Caco-2 (cell line): ENCODE data around the gene SAMD4A. TPM values are rescaled to one million over a fixed set of nuclear protein-coding genes. Genes with fewer than 3 reads are reported as not detected.

Experiments
- BruUV-seq: library from RNA; stranded (reverse); fragments of 400-500 nt; replicated peaks from 2 replicates; lab custom pipeline; 2021; lab: Mats Ljungman, UMichigan
- CTCF ChIA-PET: fragments of 300-600 bp; sonication (Branson Sonifier 250); formaldehyde crosslinking; loops from one replicate; lab custom pipeline; 2022; ENCODE audit warnings: antibody characterized with exemption; lab: Charles Lee
- POLR2A ChIA-PET: fragments of 300-600 bp; sonication (Branson Sonifier 250); formaldehyde crosslinking; loops from one replicate; lab custom pipeline; 2022; ENCODE audit warnings: antibody characterized with exemption; lab: Charles Lee
- DNase-seq, 2 experiments: peaks; one replicate each; pipeline versions ENCODE4 v3.0.0 to v3.0.0-alpha.2; 2020 to 2022
- H3K27me3 ChIP-seq: replicated peaks from 2 replicates; pipeline ENCODE4 v1.6.0; 2011; ENCODE audit warnings: low read length; ENCODE audit not compliant: control insufficient read depth, insufficient read depth
- H3K36me3 ChIP-seq: 2 replicates; pipeline ENCODE4 v1.5.1; 2011; ENCODE audit warnings: low read length; ENCODE audit not compliant: control insufficient read depth, insufficient read depth
- H3K4me1 ChIP-seq: fragments of 250-450 bp; sonication (Bioruptor Pico); 2 replicates; pipeline ENCODE4 v1.5.1; 2020; ENCODE audit warnings: mild to moderate bottlenecking
- H3K4me3 ChIP-seq: 2 replicates; pipeline ENCODE4 v1.5.1; 2011; ENCODE audit warnings: low read depth, mild to moderate bottlenecking, control low read depth, low read length
- H3K9me3 ChIP-seq: fragments of 250-450 bp; sonication (Bioruptor Pico); 2 replicates; pipeline ENCODE4 v1.5.1; 2020; ENCODE audit warnings: mild to moderate bottlenecking, moderate library complexity
- H3K27ac Mint-ChIP-seq: one replicate; pipeline ENCODE4 v1.8.0; 2022; ENCODE audit warnings: mixed read lengths; ENCODE audit not compliant: unreplicated experiment
- H3K27me3 Mint-ChIP-seq: one replicate; pipeline ENCODE4 v1.8.0; 2022; ENCODE audit warnings: mixed read lengths; ENCODE audit not compliant: insufficient read depth, unreplicated experiment
- H3K36me3 Mint-ChIP-seq: one replicate; pipeline ENCODE4 v1.8.0; 2022; ENCODE audit warnings: mild to moderate bottlenecking, mixed read lengths; ENCODE audit not compliant: insufficient read depth, unreplicated experiment
- H3K4me1 Mint-ChIP-seq: one replicate; pipeline ENCODE4 v1.8.0; 2022; ENCODE audit warnings: low read depth, mixed read lengths; ENCODE audit not compliant: unreplicated experiment
- H3K4me3 Mint-ChIP-seq: one replicate; pipeline ENCODE4 v1.8.0; 2022; ENCODE audit warnings: mild to moderate bottlenecking, moderate library complexity, mixed read lengths; ENCODE audit not compliant: unreplicated experiment
- H3K9me3 Mint-ChIP-seq: one replicate; pipeline ENCODE4 v1.8.0; 2022; ENCODE audit warnings: mixed read lengths; ENCODE audit not compliant: unreplicated experiment
- intact Hi-C: fragments of 100-400 bp; cut with micrococcal nuclease; formaldehyde crosslinking; loops from one replicate; pipeline ENCODE4 v1.10.0; 2022; ENCODE audit not compliant: unreplicated experiment
- total RNA-seq: library from RNA; stranded (reverse); gene quantifications from 2 replicates; pipeline ENCODE4 v1.2.3, GENCODE V29; 2022
- TF ChIP-seq, protein P1 (sequence below), 2 experiments: fragments of 200-600 bp in 1 of 2; IDR thresholded peaks; 1 replicate in 1 of 2; 2 replicates in 1 of 2; pipeline versions ENCODE4 v1.5.1 to v1.8.0; 2011 to 2022; ENCODE audit warnings: antibody characterized with exemption in 1 of 2, control low read depth in 1 of 2, inconsistent platforms in 1 of 2, low read depth in 1 of 2, low read length in 1 of 2, mild to moderate bottlenecking in 1 of 2, moderate library complexity in 1 of 2; ENCODE audit not compliant: insufficient read depth in 1 of 2, severe bottlenecking in 1 of 2, unreplicated experiment in 1 of 2

The SAMD4A gene
- total RNA-seq, 1 experiment from 2014 or later: 60.8 TPM

DNA sequence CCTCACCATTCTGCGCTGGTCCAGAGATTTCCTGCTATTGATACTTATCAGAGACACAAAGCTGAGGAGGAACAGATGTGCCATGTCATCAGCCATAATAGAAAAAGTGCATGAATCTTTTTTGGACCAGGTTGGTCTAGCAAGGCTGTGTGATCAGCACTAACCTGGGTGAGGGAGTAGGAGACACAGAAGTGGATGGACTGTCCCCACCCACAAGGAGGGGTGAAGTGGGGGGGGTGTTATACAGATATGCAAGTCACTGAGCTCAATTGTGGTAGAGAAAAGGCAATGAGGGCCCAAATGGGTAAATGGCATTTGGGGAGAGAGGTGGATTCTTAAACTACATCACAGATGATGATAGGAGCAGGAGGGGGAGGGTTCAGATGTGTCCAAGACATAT, 123.0 kb downstream of the SAMD4A start:
- Histone ChIP-seq H3K36me3 (no peaks in the 10 kb centered on the region), H3K4me3 (no peak overlapping the region), H3K9me3 (no peaks in the 10 kb centered on the region), H3K4me1 (no peaks in the 10 kb centered on the region), H3K27me3 (no peaks in the 10 kb centered on the region)
- Mint-ChIP-seq H3K27ac (no peak overlapping the region), H3K4me3 (no peak overlapping the region), H3K4me1 (peaks cover 29% of the 10 kb centered on the region), H3K27me3 (no peaks in the 10 kb centered on the region), H3K9me3 (peaks cover 10% of the 10 kb centered on the region), H3K36me3 (peaks cover 76% of the 10 kb centered on the region)
- ChIA-PET POLR2A (no interaction called here), CTCF (no interaction called here)
- BruUV-seq: no TSS peak
- no peak for DNase-seq
- intact Hi-C loops: loop anchor here (2.0 kb wide), 1 partner anchor 37 kb away; no protein-coding TSS in a partner anchor
- TF ChIP-seq, protein P1, sequence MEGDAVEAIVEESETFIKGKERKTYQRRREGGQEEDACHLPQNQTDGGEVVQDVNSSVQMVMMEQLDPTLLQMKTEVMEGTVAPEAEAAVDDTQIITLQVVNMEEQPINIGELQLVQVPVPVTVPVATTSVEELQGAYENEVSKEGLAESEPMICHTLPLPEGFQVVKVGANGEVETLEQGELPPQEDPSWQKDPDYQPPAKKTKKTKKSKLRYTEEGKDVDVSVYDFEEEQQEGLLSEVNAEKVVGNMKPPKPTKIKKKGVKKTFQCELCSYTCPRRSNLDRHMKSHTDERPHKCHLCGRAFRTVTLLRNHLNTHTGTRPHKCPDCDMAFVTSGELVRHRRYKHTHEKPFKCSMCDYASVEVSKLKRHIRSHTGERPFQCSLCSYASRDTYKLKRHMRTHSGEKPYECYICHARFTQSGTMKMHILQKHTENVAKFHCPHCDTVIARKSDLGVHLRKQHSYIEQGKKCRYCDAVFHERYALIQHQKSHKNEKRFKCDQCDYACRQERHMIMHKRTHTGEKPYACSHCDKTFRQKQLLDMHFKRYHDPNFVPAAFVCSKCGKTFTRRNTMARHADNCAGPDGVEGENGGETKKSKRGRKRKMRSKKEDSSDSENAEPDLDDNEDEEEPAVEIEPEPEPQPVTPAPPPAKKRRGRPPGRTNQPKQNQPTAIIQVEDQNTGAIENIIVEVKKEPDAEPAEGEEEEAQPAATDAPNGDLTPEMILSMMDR (IDR thresholded peaks at IDR 0.05; ENCODE audit: insufficient read depth in 1 of 2, low read depth in 1 of 2, low read length in 1 of 2, severe bottlenecking in 1 of 2, unreplicated experiment in 1 of 2): no peak

- intact Hi-C loops: loop anchor here (1.0 to 2.0 kb wide), 4 partner anchors 38 to 127 kb away; no protein-coding TSS in a partner anchor
- Histone ChIP-seq H3K4me1 (no peaks in the 10 kb centered on the region), H3K36me3 (no peaks in the 10 kb centered on the region), H3K4me3 (no peak overlapping the region), H3K9me3 (no peaks in the 10 kb centered on the region), H3K27me3 (no peaks in the 10 kb centered on the region)
- no TSS peak for BruUV-seq
- H3K9me3 Mint-ChIP-seq: peaks cover 10% of the 10 kb centered on the region
- H3K4me1 Mint-ChIP-seq: peaks cover 29% of the 10 kb centered on the region
- TF ChIP-seq, protein P1 (IDR thresholded peaks at IDR 0.05; ENCODE audit: insufficient read depth in 1 of 2, low read depth in 1 of 2, low read length in 1 of 2, severe bottlenecking in 1 of 2, unreplicated experiment in 1 of 2): no peak
- H3K27me3 Mint-ChIP-seq: no peaks in the 10 kb centered on the region
- CTCF ChIA-PET: interaction anchor here (0.6 to 1.6 kb wide), 13 partner anchors 9 to 325 kb away, joined by 3 to 10 read pairs (median 5); partner anchors contain the start of gene SAMD4A
- POLR2A ChIA-PET: interaction anchor here (0.6 kb wide), 1 partner anchor 38 kb away, joined by 3 read pairs; no protein-coding TSS in a partner anchor
- H3K36me3 Mint-ChIP-seq: peaks cover 66% of the 10 kb centered on the region
- H3K27ac Mint-ChIP-seq: peak overlapping the region; percentile 58
- DNase-seq: no peak
- no peak overlapping the region for H3K4me3 Mint-ChIP-seq
These were observed 124.0 kb downstream of the SAMD4A start for GRCh38 chr14:54690887-54691286.

DNA sequence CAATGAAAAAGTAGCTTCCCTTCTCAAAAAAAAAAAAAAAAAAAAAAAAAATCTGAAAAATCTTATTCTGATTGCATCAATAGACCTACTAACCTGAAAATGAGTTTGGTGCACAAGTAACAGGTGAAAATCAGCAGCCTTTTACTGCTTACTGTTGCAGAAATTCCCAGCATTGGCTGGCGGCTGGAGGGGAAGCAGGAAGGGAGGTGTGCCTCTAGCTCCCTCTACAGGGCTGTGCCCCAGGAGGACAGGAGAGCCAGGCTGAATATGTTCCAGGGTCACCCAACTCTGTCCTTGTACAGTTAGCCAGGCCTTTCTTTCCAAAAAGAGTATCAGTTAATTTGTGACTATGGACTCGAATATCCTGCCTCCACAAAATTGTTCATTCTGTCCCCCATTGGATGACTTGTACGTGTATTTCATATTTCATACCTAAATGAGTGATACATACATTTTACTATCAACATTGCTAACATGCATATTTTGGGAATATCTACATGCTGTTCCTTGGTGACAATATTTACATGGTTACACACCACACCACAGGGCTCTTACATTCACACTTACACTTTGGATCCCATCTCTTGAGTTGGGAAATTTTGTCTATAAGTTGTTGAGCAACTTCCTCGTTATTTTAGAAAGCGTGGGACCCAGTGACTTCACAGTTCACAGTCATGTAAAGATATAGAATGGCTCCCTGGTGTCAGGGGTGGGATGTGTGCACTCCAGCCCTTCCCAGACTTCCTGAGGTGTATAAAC, 124.8 kb downstream of the SAMD4A start:
- H3K27me3 Mint-ChIP-seq: no peaks in the 10 kb centered on the region
- H3K36me3 ChIP-seq: no peaks in the 10 kb centered on the region

More for the DNA sequence above, 124.8 kb downstream of the SAMD4A start:
- Histone ChIP-seq H3K9me3 (no peaks in the 10 kb centered on the region), H3K4me1 (no peaks in the 10 kb centered on the region), H3K27me3 (no peaks in the 10 kb centered on the region), H3K4me3 (no peak overlapping the region)
- H3K27ac Mint-ChIP-seq: peak overlapping the region; percentile 58
- peaks cover 10% of the 10 kb centered on the region for H3K9me3 Mint-ChIP-seq
- H3K4me3 Mint-ChIP-seq: no peak overlapping the region
- TF ChIP-seq, protein P1 (IDR thresholded peaks at IDR 0.05; ENCODE audit: insufficient read depth in 1 of 2, low read depth in 1 of 2, low read length in 1 of 2, severe bottlenecking in 1 of 2, unreplicated experiment in 1 of 2): peak; percentile 77 to 93
- BruUV-seq: no TSS peak
- CTCF ChIA-PET: interaction anchor here (0.6 to 1.6 kb wide), 15 partner anchors 10 to 495 kb away, joined by 3 to 10 read pairs (median 5); partner anchors contain the start of gene SAMD4A
- POLR2A ChIA-PET: interaction anchor here (0.6 kb wide), 1 partner anchor 39 kb away, joined by 3 read pairs; no protein-coding TSS in a partner anchor
- peak; percentile 71 to 82 for DNase-seq
- intact Hi-C loops: loop anchor here (1.0 to 2.0 kb wide), 4 partner anchors 39 to 127 kb away; no protein-coding TSS in a partner anchor
- H3K4me1 Mint-ChIP-seq: peaks cover 33% of the 10 kb centered on the region
- H3K36me3 Mint-ChIP-seq: peaks cover 60% of the 10 kb centered on the region
